Stimulated activated CD4-positive, alpha-beta T cell treated with anti-CD3 and anti-CD28 coated beads, Interleukin-1b, Interleukin-23, amount 100 ng/mL, for 48 hours (primary cell): ENCODE data around the gene PARD3B.

Source experiments
- DNase-seq: peaks from one replicate; pipeline ENCODE4 v3.0.0-alpha.2; 2020

The PARD3B gene

DNA sequence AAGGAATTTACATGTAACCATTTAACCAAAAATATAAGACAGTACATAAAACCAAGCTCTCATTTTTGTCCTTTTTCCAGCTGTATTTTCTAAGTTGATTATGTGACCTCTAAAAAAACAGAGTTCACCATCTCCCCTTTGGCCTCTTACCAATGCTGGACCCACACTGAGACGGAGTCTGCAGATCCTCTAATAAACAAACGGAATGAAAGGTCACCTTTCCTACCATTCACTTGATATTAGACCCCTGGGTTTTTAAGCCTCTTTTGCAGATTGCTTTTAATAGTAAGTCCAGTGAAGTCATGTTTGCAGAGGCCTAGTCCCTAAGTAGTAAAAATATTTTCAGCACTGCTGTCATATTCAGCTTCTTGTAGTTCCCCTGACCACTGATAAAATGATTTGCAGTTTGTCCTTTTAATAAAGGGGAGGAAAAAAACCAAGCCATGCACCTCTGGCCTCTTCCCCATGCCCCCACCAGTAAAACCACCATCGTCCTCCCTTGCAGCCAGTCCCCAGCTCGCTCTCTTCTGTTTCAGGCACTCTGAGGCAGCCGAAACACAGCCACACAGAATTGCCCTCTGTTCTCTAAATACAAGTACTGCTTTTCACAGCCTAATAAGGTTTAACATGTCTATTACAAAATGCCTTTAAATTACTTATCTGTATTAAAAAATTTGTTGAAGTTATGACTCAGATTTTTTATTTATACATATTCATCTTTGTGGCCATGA, 427.5 kb downstream of the PARD3B start:
- no peak for DNase-seq

DNA sequence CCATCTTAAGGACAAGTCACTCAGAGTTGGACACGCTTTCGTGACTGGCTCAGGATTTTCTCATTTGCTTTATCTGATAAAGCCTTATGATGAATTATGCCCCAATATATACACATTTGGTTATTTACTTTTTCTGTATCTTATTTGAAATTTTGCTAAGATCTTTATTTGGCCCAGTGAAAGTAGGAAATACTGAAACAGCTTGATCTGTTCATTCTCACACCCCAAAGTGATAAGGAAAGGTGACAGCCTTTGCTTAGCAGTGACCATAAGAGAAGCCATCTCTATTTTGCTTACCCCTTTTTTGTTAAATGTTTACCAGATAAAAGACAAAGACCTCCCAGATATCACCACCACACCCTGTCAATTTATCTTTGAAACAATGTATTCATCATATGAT, 428.3 kb downstream of the PARD3B start:
- DNase-seq: no peak

- DNase-seq: no peak
These were observed 429.2 kb downstream of the PARD3B start for GRCh38 chr2:204974487-204974886.

DNA sequence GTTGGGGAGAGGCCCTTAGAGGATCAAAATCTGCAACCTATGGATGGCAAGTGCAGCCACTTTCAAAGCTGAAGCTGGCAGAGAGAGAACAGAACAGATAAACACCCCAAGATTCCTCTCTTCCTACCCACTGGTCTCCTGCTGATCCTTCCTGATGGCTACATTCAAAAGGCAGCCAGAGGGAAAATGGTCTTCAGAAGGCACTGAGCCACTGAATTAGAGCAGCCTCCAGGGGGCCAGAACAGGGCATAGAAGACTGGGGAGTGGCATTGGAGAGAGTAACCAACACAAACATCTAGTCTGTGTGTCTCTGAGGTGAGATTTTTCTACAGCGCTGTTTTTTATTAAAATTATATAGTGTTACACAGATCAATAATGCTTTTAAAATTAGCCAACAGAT, 432.6 kb downstream of the PARD3B start:
- no peak for DNase-seq

DNA sequence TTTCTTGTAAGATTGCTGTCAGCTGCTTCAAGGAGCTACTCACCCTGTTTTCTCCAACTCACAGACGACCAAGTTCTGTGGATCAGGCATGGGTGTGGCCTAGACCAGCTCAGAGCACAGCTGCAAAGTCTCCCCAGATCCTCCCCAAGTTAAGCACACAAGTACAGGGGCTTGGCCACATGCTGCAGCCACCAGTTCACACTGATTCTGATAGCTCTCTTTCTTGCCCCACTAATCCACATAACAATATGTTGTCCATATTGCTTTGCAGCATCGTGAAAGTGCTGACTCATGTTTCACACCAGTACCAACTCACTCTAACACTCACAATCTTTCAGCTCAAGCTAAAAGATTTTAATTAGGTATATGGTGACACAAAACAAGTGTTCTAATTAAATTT, 437.0 kb downstream of the PARD3B start:
- DNase-seq: no peak

DNA sequence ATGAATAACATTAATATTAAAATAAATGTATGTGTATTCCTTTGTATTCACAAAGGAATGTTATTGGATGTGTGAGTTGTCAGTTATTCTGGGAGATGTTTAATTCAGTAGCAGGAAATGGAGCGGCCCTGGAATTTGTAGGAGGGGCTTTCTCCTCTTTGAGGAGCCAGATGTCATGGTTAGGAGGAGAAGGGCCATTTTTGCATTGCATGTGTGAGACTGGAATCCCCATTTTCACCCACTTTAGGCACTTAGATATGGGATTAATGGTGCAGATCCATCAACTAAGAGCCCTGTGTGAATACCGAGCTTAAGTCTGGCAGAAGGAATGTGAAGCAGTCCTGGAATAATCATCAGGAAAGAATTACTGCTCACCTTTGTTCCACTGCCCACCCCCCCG, 439.2 kb downstream of the PARD3B start:
- DNase-seq: no peak

DNA sequence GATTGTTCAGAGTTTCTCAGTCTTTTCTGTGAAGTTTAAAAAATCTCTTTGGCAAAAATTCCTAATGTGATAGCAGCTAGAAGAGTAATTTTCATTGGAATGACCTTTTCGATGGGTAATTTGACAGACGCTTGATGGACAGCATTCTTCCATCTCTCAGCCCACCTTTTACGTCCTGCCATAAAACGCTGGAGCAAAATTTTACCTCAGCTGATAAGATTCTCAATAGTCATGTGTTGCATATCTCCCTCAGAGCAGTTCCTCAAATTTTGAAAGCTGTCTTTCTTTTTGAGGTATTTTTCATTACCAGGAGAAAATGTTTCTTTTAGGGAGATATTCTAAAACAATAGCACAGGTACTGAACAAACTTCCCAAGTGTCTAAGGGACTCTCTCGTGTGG, 441.4 kb downstream of the PARD3B start:
- no peak for DNase-seq

- no peak for DNase-seq
These were observed 443.6 kb downstream of the PARD3B start for GRCh38 chr2:204988836-204989235.

DNA sequence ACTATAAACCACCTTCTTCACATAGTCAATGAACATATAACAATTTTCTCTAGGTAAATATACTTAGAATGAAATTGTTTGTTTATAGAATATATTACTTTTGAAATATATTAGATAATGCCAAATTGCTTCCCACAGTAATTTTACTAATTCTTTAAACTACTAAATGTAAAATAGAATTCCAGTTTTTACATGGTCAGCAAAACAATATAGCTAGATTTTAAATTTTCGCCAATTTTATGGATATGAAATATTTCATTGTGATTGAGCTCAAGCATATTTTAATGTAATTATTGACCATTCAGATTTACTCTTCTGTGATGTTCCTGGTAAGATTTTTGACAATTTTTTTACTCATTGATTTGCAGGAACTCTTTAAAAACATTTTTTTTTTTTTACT, 444.6 kb downstream of the PARD3B start:
- no peak for DNase-seq

DNA sequence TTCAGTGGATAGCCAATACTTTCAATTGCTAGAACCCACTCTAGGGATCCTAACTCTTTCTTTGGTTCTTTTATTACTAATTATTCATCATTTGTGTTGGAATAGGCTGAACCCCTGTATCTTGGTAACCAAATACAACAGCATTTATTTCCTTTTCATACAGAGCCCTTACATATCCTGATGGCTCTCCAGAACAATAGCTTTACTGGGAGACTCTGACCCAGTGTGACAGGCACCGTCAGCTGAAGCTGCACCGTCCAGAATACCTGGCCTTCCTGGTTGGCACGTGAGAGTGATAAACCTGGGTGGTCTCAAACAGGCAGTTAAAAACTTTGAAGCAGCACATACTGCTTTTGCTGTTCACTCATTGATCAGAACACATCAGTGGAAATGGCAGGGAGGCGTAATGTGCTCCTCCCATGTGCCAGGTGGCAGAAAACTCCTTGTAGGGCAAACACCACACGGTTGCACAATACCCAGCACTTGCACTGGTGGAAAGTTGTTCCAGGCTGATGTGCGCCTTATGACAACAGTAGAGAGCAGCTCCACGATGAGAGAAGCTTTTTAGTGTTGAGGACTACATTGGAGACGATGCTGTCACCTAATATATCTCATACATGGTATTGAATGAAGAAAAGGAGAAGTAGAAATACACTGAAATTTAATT, 456.2 kb downstream of the PARD3B start:
- no peak for DNase-seq

DNA sequence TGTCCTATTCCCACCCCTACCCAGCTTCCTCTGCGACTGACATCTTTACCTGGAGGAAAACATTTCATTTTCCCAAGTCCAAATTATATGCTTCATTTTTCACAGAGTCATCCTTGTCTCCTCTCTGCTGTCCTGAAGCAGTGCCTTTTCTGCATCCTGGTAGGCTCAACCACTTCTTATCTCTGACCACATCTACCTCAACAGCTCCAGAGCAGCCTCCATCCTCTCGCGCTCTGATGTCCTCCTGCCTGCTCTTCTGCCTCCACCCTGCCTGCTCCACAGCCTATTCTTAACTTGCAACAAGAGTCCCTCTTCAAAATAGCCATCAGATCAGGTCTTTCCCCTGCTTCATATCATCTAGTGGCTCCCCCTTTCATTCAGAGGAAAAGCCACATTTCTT, 457.1 kb downstream of the PARD3B start:
- DNase-seq: no peak

DNA sequence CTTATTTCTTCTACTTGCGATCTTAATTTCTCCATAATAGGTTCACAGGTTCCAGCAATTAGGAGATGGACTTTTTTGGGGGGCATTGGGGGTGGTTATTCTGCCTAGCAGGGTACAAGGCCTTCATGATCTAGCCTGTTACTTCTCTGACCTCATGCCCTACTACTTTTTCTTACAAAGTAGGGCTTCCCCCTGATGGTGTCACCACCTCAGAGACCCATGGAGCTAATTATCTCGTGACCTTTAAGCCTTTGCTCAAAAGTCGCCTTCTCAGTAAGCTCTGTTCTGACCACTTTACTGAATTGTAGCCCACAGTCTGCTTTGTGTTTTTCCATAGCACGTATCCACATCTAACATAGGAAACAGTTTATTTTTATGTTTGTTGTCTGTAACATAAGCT, 458.0 kb downstream of the PARD3B start:
- no peak for DNase-seq

- no peak for DNase-seq
These were observed 464.9 kb downstream of the PARD3B start for GRCh38 chr2:205010196-205010595.

DNA sequence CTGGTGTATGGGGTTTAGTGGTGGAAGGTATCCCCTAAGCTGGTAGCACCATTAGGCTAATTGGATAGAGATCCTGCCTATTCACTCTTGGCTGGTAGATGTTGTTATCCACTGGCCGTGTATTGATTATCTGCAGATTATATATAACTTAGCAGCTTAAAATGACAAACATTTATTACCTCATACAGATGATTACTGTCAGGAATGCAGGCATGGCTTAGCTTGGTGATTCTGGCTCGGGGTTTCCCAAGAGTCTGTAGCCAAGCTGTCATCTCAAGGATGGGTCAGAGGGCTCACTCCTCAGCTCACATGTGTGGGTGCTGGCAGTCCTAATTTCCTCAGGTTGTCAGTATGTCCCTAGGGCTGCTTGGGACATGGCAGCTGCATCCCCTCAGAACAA, 465.8 kb downstream of the PARD3B start:
- no peak for DNase-seq

DNA sequence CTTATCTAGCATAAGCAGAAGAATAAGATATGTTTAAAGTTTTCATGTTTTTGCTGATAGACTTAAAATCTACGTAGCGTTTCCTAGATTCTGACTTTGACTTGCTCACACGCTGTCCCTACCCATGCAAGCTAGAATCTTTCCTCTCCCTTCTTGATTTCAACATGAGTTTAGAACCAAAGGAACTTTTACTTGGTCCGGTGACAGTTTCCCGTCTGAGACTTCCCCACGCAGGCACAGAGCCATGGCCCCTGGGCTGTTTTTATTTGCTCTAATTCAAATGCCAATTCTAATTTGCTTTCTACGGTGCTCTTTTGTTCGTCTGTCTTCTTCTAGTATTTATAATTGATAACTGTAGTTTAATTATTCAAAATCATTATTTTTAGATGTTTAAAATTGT, 467.7 kb downstream of the PARD3B start:
- no peak for DNase-seq

GRCh38 chr2:205013586-205013985, 468.3 kb downstream of the PARD3B start:
- no peak for DNase-seq

- DNase-seq: no peak
These were observed 468.9 kb downstream of the PARD3B start for GRCh38 chr2:205014201-205014600.

GRCh38 chr2:205017381-205017780, 472.1 kb downstream of the PARD3B start:
- DNase-seq: no peak

DNA sequence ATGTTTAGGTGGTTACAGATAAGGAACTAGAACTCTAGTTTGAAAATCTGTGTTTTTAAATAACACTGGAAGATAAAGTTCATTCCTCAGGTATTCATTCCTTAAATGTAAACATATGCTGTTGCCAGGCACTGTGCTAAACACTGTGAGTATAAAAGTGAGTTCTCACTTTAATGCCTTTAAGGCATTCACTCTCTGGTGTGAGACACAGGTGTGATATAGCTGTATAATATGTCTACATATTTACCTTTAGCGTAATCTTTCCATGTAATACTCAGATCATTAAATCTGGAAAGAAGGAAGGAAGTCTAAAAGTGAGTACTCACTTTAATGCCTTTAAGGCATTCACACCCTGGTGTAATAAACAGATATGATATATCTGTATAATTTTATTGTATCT, 472.6 kb downstream of the PARD3B start:
- DNase-seq: no peak

- no peak for DNase-seq
These were observed 475.4 kb downstream of the PARD3B start for GRCh38 chr2:205020673-205021072.

- DNase-seq: no peak
These were observed 477.6 kb downstream of the PARD3B start for GRCh38 chr2:205022841-205023240.

DNA sequence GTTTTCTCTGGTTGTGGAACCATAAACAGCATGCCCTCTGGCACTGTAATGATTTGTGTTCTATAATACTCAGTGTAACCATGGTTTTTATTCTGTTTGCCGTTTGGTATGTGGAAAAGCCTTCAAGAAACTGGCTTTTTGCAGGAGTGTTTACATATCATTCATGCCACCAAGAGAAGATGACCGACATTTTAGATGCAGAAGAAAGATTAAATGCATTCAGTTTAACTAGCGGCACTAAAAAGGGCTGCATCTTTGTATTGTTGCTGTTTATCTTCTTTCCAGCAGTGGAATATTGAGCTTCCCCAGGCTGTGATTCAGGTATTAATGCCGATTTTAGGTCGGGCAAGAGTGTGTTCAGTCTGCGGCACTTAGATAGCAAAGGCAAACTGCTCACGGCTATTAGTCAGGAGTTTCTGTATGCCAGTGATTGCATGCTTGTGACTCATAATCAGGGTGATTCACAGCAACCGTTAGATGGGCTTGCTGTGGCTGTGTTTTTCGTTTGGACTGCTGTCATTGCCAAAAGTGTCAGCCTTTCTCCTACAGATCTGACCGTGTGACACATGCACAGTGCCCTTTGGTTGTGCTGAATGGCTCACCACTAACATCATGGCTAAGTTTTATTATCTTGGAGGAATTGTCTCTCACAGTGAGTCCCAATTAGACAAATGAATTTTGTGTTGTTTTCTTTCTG, 479.7 kb downstream of the PARD3B start:
- peak; percentile 65 for DNase-seq

GRCh38 chr2:205025580-205026240, 480.4 kb downstream of the PARD3B start:
- DNase-seq: no peak

- no peak for DNase-seq
These were observed 485.4 kb downstream of the PARD3B start for GRCh38 chr2:205030695-205031094.
